B cell (primary cell): ENCODE data around the gene LIF. TPM values are rescaled to one million over a fixed set of nuclear protein-coding genes. Genes with fewer than 3 reads are reported as not detected.
A peak's percentile ranks its signal among the peaks of the same experiment; 100 is the strongest.

Experiments used
- ATAC-seq: fragments of 200-7000 bp; cut with Tn5 transposase; one replicate; pipeline ENCODE4 v1.10.0; 2021; ENCODE audit warnings: low read depth, mild to moderate bottlenecking, moderate number of reproducible peaks, moderate library complexity
- CTCF ChIA-PET: fragments of 350-600 bp; sonication (Branson Sonifier 250); formaldehyde crosslinking; loops from one replicate; lab custom pipeline; 2021; ENCODE audit warnings: antibody characterized with exemption, inconsistent platforms; lab: Charles Lee
- POLR2A ChIA-PET: fragments of 350-600 bp; sonication (Branson Sonifier 250); formaldehyde crosslinking; loops from one replicate; lab custom pipeline; 2021; ENCODE audit warnings: antibody characterized with exemption; lab: Charles Lee
- DNase-seq: peaks from one replicate; pipeline ENCODE4 v3.0.0; 2013
- H2AFZ ChIP-seq: 2 replicates; pipeline ENCODE4 v1.6.1; 2012; ENCODE audit warnings: mild to moderate bottlenecking, low read depth, low read length; ENCODE audit not compliant: insufficient read depth, poor library complexity, severe bottlenecking
- H3K27ac ChIP-seq, 2 donors: 1 replicate in 1 of 2; 2 replicates in 1 of 2; pipeline ENCODE4 v1.5.1; 2012 to 2013; ENCODE audit warnings: low read length in 2 of 2, mild to moderate bottlenecking in 2 of 2, moderate library complexity in 1 of 2
- H3K27me3 ChIP-seq, 4 experiments: fragments of 200-600 bp in 1 of 4; sonication (generic) in 1 of 4; replicated peaks in 1 of 4; 1 replicate in 2 of 4; 2 replicates in 2 of 4; pipeline versions ENCODE4 v1.6.1 to v1.7.0; 2013 to 2016; ENCODE audit warnings: low read length in 3 of 4, mild to moderate bottlenecking in 2 of 4, mixed read lengths in 1 of 4, moderate library complexity in 1 of 4; ENCODE audit not compliant: insufficient read depth in 4 of 4, control insufficient read depth in 3 of 4; ENCODE audit errors: control extremely low read depth in 1 of 4
- H3K36me3 ChIP-seq, 2 experiments: replicated peaks in 1 of 2; 1 replicate in 1 of 2; 2 replicates in 1 of 2; pipeline versions ENCODE4 v1.6.1 to v1.7.1; 2013; ENCODE audit warnings: low read length in 1 of 2; ENCODE audit not compliant: insufficient read depth in 2 of 2, control insufficient read depth in 1 of 2; ENCODE audit errors: control extremely low read depth in 1 of 2, extremely low read depth in 1 of 2
- H3K4me1 ChIP-seq, 2 donors: fragments of 200-600 bp in 1 of 2; sonication (generic) in 1 of 2; 1 replicate in 1 of 2; 2 replicates in 1 of 2; pipeline versions ENCODE4 v1.5.1 to v1.6.1; 2013 to 2017; ENCODE audit warnings: low read length in 2 of 2; ENCODE audit not compliant: control insufficient read depth in 2 of 2, insufficient read depth in 2 of 2
- H3K4me2 ChIP-seq: replicated peaks from 2 replicates; pipeline ENCODE3; 2012; ENCODE audit warnings: mild to moderate bottlenecking, low read depth, low read length; ENCODE audit not compliant: poor library complexity, severe bottlenecking
- H3K4me3 ChIP-seq, 5 experiments: fragments of 200-600 bp in 1 of 5; sonication (generic) in 1 of 5; 1 replicate in 3 of 5; 2 replicates in 2 of 5; pipeline versions ENCODE4 v1.5.1 to v1.7.0; 2011 to 2016; ENCODE audit warnings: low read length in 4 of 5, mild to moderate bottlenecking in 4 of 5, low read depth in 2 of 5, control low read depth in 1 of 5, moderate library complexity in 1 of 5; ENCODE audit not compliant: insufficient read depth in 1 of 5; ENCODE audit errors: control extremely low read depth in 1 of 5, extremely low read depth in 1 of 5
- H3K79me2 ChIP-seq: fragments of 200-600 bp; sonication (generic); one replicate; pipeline ENCODE4 v1.6.0; 2016; ENCODE audit warnings: low read length; ENCODE audit not compliant: control insufficient read depth, insufficient read depth
- H3K9ac ChIP-seq: fragments of 200-600 bp; sonication (generic); 2 replicates; pipeline ENCODE4 v1.6.1; 2017; ENCODE audit warnings: mild to moderate bottlenecking, low read length, moderate library complexity
- H3K9me3 ChIP-seq, 3 donors: one replicate each; pipeline versions ENCODE4 v1.6.1 to v1.7.1; 2013; ENCODE audit warnings: low read length in 2 of 3; ENCODE audit not compliant: control insufficient read depth in 2 of 3, insufficient read depth in 1 of 3; ENCODE audit errors: control extremely low read depth in 1 of 3
- H4K20me1 ChIP-seq: 2 replicates; pipeline ENCODE4 v1.6.0; 2012; ENCODE audit warnings: mild to moderate bottlenecking, low read length; ENCODE audit not compliant: insufficient read depth, control insufficient read depth, poor library complexity, severe bottlenecking
- H3K27ac Mint-ChIP-seq: one replicate; pipeline ENCODE4 v1.8.0; 2021; ENCODE audit warnings: mixed read lengths
- H3K27me3 Mint-ChIP-seq: one replicate; pipeline ENCODE4 v1.8.0; 2021; ENCODE audit warnings: mixed read lengths
- H3K4me1 Mint-ChIP-seq: one replicate; pipeline ENCODE4 v1.8.0; 2021; ENCODE audit warnings: mixed read lengths
- H3K4me3 Mint-ChIP-seq: one replicate; pipeline ENCODE4 v1.8.0; 2021; ENCODE audit warnings: mixed read lengths
- H3K9me3 Mint-ChIP-seq: one replicate; pipeline ENCODE4 v1.8.0; 2022; ENCODE audit warnings: mixed read lengths; ENCODE audit not compliant: insufficient read depth
- CTCF ChIP-seq: fragments of 200-600 bp; IDR thresholded peaks from one replicate; pipeline ENCODE4 v1.8.0; 2022; ENCODE audit warnings: antibody characterized with exemption, mild to moderate bottlenecking
- EZH2 ChIP-seq: IDR thresholded peaks from 2 replicates; pipeline ENCODE4 v1.6.1; 2012; ENCODE audit warnings: borderline replicate concordance, low read depth, mild to moderate bottlenecking, moderate library complexity, low read length; ENCODE audit not compliant: insufficient read depth, poor library complexity, severe bottlenecking
- WGBS: methylation state at CpG from one replicate; pipeline ENCODE4 v1.1.5; 2013; ENCODE audit warnings: missing lambda C conversion rate; ENCODE audit not compliant: insufficient coverage; 5-methylcytosine and 5-hydroxymethylcytosine counted together
- intact Hi-C: fragments of 100-400 bp; cut with micrococcal nuclease; formaldehyde crosslinking; loops from one replicate; pipeline ENCODE4 v1.10.0; 2022
- polyA plus RNA-seq: library from polyadenylated mRNA; depleted of rRNA; stranded (reverse); fragments of >200 nt; gene quantifications from 2 replicates; pipeline ENCODE4 v1.2.3, GENCODE V29; 2012
- total RNA-seq, 2 donors: library from RNA; stranded (reverse); fragments of 120-200 nt in 1 of 2; gene quantifications; 1 replicate in 1 of 2; 2 replicates in 1 of 2; pipeline versions ENCODE4 v1.2.3 to v1.2.4, GENCODE V29; 2013 to 2022

LIF gene
- total and polyA plus RNA-seq, 2 donors (not counting 1 experiment from before 2014, with no cell fraction given), result 0.47 TPM; not detected in 1

- no peaks in the 10 kb centered on the region for H3K9me3 ChIP-seq
- ChIA-PET POLR2A (interaction anchor here (1.1 to 5.9 kb wide), 7 partner anchors 14 to 134 kb away, joined by 3 to 64 read pairs (median 16); partner anchors contain the start of genes CCDC157, SEC14L2, SF3A1 and TBC1D10A), CTCF (interaction anchor here (1.4 to 13.2 kb wide), 8 partner anchors 19 to 135 kb away, joined by 3 to 510 read pairs (median 80); partner anchors contain the start of genes CCDC157, MTFP1, RNF215 and SEC14L2)
- peak overlapping the region in 4 of 5 experiments; percentile 69 to 83 (median 72) for H3K4me3 ChIP-seq
- Mint-ChIP-seq H3K27ac (peak overlapping the region; percentile 93), H3K27me3 (no peaks in the 10 kb centered on the region), H3K4me1 (peaks cover 38% of the 10 kb centered on the region), H3K4me3 (peak overlapping the region; percentile 93), H3K9me3 (no peaks in the 10 kb centered on the region)
- peaks cover 0 to 39% of the 10 kb centered on the region in 2 experiments for H3K36me3 ChIP-seq
- peak overlapping the region; percentile 98 for H3K4me2 ChIP-seq
- peaks cover 16% of the 10 kb centered on the region for H4K20me1 ChIP-seq
- no peak overlapping the region for H3K9ac ChIP-seq
- peak overlapping the region; percentile 34 to 72 for H3K27ac ChIP-seq
- intact Hi-C loops, result no loop called here
- no peak for DNase-seq
- no peaks in the 10 kb centered on the region for H3K27me3 ChIP-seq
- WGBS, result 50% methylated on average over 2 of the region's 3 CpGs
- no peak for ATAC-seq
- peak overlapping the region; percentile 92 for H2AFZ ChIP-seq
- TF ChIP-seq EZH2 (no peak), CTCF (no peak)
- peaks cover 20% of the 10 kb centered on the region for H3K79me2 ChIP-seq
- peaks cover 23 to 44% of the 10 kb centered on the region in 2 donors for H3K4me1 ChIP-seq
Measured at GRCh38 chr22:30290342-30291057, 43.9 kb upstream of the LIF start.

- intact Hi-C loops, result loop anchor here (1.0 to 5.0 kb wide), 4 partner anchors 15 to 302 kb away; partner anchors contain the start of genes PES1 and SF3A1
- ATAC-seq, result peak; percentile 24
- peak overlapping the region; percentile 98 for H3K4me2 ChIP-seq
- H3K36me3 ChIP-seq, result peaks cover 0 to 37% of the 10 kb centered on the region in 2 experiments
- H4K20me1 ChIP-seq, result peaks cover 11% of the 10 kb centered on the region
- peak overlapping the region; percentile 92 for H2AFZ ChIP-seq
- H3K4me1 Mint-ChIP-seq, result peaks cover 38% of the 10 kb centered on the region
- no peaks in the 10 kb centered on the region for H3K27me3 Mint-ChIP-seq
- peaks cover 23 to 44% of the 10 kb centered on the region in 2 donors for H3K4me1 ChIP-seq
- H3K9me3 ChIP-seq, result no peaks in the 10 kb centered on the region
- WGBS, result 14% methylated on average over 10 of the region's 12 CpGs
- DNase-seq, result no peak
- POLR2A ChIA-PET, result interaction anchor here (1.3 to 5.9 kb wide), 7 partner anchors 15 to 134 kb away, joined by 3 to 64 read pairs (median 20); partner anchors contain the start of genes CCDC157, RNF215, SF3A1 and TBC1D10A
- H3K9ac ChIP-seq, result peak overlapping the region; percentile 77
- no peaks in the 10 kb centered on the region for H3K9me3 Mint-ChIP-seq
- CTCF ChIA-PET, result interaction anchor here (2.7 to 13.2 kb wide), 10 partner anchors 19 to 195 kb away, joined by 11 to 510 read pairs (median 46); partner anchors contain the start of genes CCDC157, MTFP1, RNF215 and SEC14L2
- H3K4me3 Mint-ChIP-seq, result peak overlapping the region; percentile 93
- peak overlapping the region; percentile 34 to 72 for H3K27ac ChIP-seq
- TF ChIP-seq EZH2 (no peak), CTCF (no peak)
- peak overlapping the region; percentile 93 for H3K27ac Mint-ChIP-seq
- H3K79me2 ChIP-seq, result peaks cover 14% of the 10 kb centered on the region
- H3K4me3 ChIP-seq, result peak overlapping the region; percentile 13 to 83 (median 70)
- no peaks in the 10 kb centered on the region for H3K27me3 ChIP-seq
Measured at GRCh38 chr22:30289980-30290313, 43.4 kb upstream of the LIF start.
